Measurements from ENCODE around the gene FAM181A. TPM values are rescaled to one million over a fixed set of nuclear protein-coding genes. Genes with fewer than 3 reads are reported as not detected.

FAM181A gene
- total and polyA plus RNA-seq, 10 of the 15 experiments (the other 5 are each of a cell fraction or from before 2014, with no cell fraction given), result not detected

DNA sequence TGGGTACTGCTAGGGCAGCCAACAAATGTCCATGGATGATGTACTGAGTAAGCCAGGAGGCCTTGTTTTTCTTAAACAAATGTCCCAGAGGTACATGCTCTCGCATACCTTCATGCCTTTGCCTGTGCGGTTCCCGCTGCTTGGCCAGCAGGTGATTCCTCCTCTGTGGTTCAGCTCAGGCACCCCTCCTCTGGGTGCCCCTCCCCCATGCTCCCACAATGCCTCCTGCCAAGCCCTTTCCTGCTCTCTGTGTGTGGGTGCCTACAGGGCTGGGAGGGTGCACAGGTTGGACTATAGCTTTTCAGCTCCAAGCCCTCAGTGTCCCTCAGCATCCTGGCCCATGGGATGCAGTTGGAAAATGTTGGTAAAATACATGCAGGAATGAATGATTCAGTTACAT is 25.7 kb downstream of the FAM181A start:
- no TSS peak for BruUV-seq (replicated peaks)
- Histone ChIP-seq H3K36me3 (ENCODE audit: control insufficient read depth in 2 of 2, insufficient read depth in 2 of 2, low read length in 1 of 2) (peaks cover 0 to 2% of the 10 kb centered on the region in 2 experiments; a peak in 2 of 4 replicates), H3K79me2 (ENCODE audit: control insufficient read depth, insufficient read depth, low read length) (no peaks in the 10 kb centered on the region; the same call in 1 of the 2 replicates), H3K27ac (ENCODE audit: control insufficient read depth, insufficient read depth) (no peak overlapping the region), H3K4me2 (ENCODE audit: control insufficient read depth, insufficient read depth) (0 out of 2 replicates have a peak overlapping the region, but pooled peaks have one; percentile 27), H3K9me3 (replicated peaks; ENCODE audit: control insufficient read depth, insufficient read depth, low read length) (no peaks in the 10 kb centered on the region), H4K20me1 (ENCODE audit: control insufficient read depth, insufficient read depth) (no peaks in the 10 kb centered on the region), H3K4me3 (no peak overlapping the region), H3K27me3 (replicated peaks in 1 of 2; ENCODE audit: control insufficient read depth in 2 of 2, insufficient read depth in 2 of 2, low read length in 1 of 2) (no peaks in the 10 kb centered on the region), H3K9ac (ENCODE audit: control insufficient read depth, insufficient read depth, low read length) (no peak overlapping the region), H2AFZ (ENCODE audit: control insufficient read depth, low read depth, low read length) (no peak overlapping the region), H3K4me1 (ENCODE audit: control insufficient read depth, insufficient read depth, low read length) (peaks cover 55% of the 10 kb centered on the region)
- TF ChIP-seq PKNOX1 (IDR thresholded peaks at IDR 0.05), result no peak
- TF ChIP-seq SIX5 (IDR thresholded peaks at IDR 0.05; ENCODE audit: low read depth, low read length, severe bottlenecking), result no peak
- no peak for TF ChIP-seq SREBF1 (IDR thresholded peaks at IDR 0.05; ENCODE audit: low read length)
- TF ChIP-seq, protein P1, sequence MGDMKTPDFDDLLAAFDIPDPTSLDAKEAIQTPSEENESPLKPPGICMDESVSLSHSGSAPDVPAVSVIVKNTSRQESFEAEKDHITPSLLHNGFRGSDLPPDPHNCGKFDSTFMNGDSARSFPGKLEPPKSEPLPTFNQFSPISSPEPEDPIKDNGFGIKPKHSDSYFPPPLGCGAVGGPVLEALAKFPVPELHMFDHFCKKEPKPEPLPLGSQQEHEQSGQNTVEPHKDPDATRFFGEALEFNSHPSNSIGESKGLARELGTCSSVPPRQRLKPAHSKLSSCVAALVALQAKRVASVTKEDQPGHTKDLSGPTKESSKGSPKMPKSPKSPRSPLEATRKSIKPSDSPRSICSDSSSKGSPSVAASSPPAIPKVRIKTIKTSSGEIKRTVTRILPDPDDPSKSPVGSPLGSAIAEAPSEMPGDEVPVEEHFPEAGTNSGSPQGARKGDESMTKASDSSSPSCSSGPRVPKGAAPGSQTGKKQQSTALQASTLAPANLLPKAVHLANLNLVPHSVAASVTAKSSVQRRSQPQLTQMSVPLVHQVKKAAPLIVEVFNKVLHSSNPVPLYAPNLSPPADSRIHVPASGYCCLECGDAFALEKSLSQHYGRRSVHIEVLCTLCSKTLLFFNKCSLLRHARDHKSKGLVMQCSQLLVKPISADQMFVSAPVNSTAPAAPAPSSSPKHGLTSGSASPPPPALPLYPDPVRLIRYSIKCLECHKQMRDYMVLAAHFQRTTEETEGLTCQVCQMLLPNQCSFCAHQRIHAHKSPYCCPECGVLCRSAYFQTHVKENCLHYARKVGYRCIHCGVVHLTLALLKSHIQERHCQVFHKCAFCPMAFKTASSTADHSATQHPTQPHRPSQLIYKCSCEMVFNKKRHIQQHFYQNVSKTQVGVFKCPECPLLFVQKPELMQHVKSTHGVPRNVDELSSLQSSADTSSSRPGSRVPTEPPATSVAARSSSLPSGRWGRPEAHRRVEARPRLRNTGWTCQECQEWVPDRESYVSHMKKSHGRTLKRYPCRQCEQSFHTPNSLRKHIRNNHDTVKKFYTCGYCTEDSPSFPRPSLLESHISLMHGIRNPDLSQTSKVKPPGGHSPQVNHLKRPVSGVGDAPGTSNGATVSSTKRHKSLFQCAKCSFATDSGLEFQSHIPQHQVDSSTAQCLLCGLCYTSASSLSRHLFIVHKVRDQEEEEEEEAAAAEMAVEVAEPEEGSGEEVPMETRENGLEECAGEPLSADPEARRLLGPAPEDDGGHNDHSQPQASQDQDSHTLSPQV (IDR thresholded peaks at IDR 0.05), result no peak
- no peak for TF ChIP-seq RUNX3 (IDR thresholded peaks at IDR 0.05; ENCODE audit: low read length)
- TF ChIP-seq MTA2 (IDR thresholded peaks at IDR 0.05; ENCODE audit: low read depth), result no peak
- no peak for TF ChIP-seq IKZF2 (IDR thresholded peaks at IDR 0.05)
- TF ChIP-seq, protein P2, sequence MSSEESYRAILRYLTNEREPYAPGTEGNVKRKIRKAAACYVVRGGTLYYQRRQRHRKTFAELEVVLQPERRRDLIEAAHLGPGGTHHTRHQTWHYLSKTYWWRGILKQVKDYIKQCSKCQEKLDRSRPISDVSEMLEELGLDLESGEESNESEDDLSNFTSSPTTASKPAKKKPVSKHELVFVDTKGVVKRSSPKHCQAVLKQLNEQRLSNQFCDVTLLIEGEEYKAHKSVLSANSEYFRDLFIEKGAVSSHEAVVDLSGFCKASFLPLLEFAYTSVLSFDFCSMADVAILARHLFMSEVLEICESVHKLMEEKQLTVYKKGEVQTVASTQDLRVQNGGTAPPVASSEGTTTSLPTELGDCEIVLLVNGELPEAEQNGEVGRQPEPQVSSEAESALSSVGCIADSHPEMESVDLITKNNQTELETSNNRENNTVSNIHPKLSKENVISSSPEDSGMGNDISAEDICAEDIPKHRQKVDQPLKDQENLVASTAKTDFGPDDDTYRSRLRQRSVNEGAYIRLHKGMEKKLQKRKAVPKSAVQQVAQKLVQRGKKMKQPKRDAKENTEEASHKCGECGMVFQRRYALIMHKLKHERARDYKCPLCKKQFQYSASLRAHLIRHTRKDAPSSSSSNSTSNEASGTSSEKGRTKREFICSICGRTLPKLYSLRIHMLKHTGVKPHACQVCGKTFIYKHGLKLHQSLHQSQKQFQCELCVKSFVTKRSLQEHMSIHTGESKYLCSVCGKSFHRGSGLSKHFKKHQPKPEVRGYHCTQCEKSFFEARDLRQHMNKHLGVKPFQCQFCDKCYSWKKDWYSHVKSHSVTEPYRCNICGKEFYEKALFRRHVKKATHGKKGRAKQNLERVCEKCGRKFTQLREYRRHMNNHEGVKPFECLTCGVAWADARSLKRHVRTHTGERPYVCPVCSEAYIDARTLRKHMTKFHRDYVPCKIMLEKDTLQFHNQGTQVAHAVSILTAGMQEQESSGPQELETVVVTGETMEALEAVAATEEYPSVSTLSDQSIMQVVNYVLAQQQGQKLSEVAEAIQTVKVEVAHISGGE (CRISPR knock-in tag; IDR thresholded peaks at IDR 0.05), result no peak
- ChIA-PET RAD21 (ENCODE audit: unreplicated experiment) (interaction anchor here (1.0 to 15.3 kb wide), 8 partner anchors 10 to 51 kb away, joined by 4 to 324 read pairs (median 8); partner anchors contain the start of gene ASB2), CTCF (interaction anchor here (0.6 to 5.2 kb wide), 9 partner anchors 9 to 183 kb away, joined by 3 to 58 read pairs (median 6); partner anchors contain the start of gene CCDC197), POLR2A (interaction anchor here (0.7 to 1.2 kb wide), 3 partner anchors 12 to 48 kb away, joined by 3 to 5 read pairs (median 5); no protein-coding TSS in a partner anchor), SMC1A (ENCODE audit: uncharacterized antibody, unreplicated experiment) (interaction anchor here (1.2 to 19.5 kb wide), 6 partner anchors 12 to 62 kb away, joined by 3 to 409 read pairs (median 25); partner anchors contain the start of gene ASB2)
- intact Hi-C loops (cut with micrococcal nuclease; ENCODE audit: unreplicated experiment), result no loop called here
- no peak for ATAC-seq
- no peak for DNase-seq (ENCODE audit: low read depth, low spot score)
- FAIRE-seq, result no peak
- in situ Hi-C loops (cut with MboI), result loop anchor here (25.0 kb wide), 2 partner anchors 1191 to 1709 kb away; no protein-coding TSS in a partner anchor
- 96% methylated on average over 3 of the region's 3 CpGs for WGBS (ENCODE audit: insufficient coverage, insufficient replicate concordance, low lambda C conversion rate, missing lambda C conversion rate)
